Measurements from ENCODE around the gene AHI1.

The AHI1 gene

GRCh38 chr6:135449246-135449645, 48.3 kb downstream of the AHI1 start:
- DNase-seq, result no peak

GRCh38 chr6:135440087-135440792, 57.3 kb downstream of the AHI1 start:
- DNase-seq, result no peak

DNA sequence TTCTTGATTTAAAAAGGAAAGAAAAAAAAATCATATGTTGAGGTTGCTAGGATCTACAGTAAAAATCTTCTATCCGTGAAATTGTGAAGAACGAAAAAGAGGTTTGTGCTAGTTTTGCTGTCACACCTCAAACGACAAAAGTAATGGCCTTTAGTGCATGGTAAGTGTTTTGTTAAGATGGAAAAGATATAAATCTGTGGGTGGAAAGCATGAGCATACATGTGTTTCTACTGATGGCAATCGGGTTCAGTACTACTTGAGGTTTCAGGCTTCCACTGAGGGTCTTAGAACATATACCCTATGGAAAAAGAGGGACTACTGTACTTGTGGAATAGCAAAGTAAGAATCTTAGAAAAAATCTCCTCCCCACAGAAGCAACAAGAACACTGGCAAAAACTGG, 58.0 kb downstream of the AHI1 start:
- DNase-seq, result no peak

GRCh38 chr6:135438907-135439535, 58.5 kb downstream of the AHI1 start:
- no peak for DNase-seq

DNA sequence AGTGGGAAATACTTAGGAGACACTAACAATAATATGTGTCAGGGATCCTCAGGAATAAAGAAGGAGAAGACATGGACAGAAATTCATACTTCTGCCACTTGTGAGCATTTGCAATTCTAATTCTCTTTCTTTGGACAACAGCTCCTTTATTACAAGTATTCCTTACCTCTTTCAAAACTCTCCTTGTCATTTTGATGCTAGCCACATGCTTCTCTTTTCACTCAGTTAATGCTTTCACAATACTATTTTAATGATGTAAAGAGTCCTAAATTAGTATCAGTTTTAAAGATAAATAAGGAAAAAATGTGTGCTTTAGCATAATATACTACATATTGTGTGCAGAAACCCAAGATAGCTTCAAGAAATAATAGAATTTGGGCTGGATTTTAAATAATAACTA, 62.5 kb downstream of the AHI1 start:
- DNase-seq, result no peak

DNA sequence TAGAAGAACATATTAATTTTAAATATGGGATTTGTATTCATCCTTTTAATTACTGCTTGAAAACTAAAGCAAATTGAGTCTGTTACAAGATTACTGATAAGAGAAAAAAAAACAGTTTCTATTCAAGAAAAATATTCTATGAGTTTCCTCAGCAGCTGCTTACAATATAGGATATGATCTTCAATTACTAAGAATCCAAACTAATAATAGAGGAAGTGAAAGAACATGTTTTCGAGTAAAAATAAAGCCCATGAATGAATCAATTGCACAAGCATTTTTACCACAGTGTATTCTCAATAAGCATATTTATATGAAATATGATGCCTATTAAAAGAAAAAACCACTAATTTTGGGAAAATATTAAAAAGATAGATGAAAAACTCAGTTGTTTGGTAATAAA, 63.4 kb downstream of the AHI1 start:
- DNase-seq, result no peak

DNA sequence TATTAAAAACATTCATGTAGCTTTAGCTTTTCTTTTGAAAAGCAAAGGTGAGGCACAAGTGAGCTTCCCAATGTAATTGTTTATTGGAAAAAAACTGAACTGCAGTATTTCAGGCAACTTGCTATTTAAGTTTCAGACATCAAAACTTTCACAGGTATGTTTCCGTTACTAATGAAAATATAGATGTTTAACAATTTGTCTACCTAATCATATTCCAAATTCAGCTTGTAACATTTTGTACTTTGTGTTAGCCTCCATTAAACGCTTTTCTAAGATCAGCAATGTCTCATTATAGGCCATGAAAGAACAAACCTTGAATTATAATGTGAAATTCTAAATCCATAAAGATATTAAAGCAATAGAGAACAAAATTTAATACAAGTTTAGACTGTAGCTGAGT, 69.5 kb downstream of the AHI1 start:
- DNase-seq, result no peak

GRCh38 chr6:135426833-135427232, 70.7 kb downstream of the AHI1 start:
- DNase-seq, result no peak

- no peak for DNase-seq
Observed at GRCh38 chr6:135424385-135424784, 73.2 kb downstream of the AHI1 start.

DNA sequence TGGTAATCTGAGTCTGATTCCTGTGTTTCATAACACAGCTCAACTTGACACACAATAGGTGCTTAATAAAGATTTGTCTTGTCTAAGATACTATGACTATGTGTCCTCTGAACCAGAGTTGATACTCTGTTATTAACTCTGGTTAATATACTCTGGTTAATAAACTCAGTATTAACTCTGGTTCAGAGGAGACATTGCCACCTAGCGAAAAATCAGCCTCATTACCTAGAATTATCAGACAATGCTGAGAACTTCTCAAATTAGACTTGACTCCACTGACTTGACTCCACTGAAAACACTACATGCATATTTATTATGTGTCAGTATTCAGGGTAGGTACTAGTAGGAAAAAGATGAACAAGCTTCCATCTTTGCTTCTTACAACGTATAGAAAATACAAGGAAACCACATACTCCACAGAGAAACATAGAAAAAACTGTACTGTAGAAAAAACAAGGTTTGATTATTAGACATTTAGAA, 73.9 kb downstream of the AHI1 start:
- DNase-seq, result no peak

DNA sequence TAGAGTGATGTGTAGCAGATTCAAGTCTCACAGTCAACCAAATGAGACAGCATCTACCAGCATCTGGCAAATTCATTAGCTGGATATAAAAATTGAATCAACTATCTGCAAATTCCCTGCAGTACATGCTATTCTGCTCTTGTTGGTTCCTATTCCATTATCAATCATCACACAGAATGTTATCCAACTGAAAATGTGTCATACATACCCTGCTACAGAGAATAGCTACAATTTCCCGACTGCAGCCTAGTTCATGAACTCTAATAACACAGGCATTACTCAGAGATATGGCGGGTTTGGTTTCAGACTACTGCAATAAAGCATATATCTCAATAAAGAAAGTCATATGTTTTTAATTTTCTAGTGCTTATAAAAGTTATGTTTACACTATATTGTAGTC, 78.4 kb downstream of the AHI1 start:
- DNase-seq, result no peak

DNA sequence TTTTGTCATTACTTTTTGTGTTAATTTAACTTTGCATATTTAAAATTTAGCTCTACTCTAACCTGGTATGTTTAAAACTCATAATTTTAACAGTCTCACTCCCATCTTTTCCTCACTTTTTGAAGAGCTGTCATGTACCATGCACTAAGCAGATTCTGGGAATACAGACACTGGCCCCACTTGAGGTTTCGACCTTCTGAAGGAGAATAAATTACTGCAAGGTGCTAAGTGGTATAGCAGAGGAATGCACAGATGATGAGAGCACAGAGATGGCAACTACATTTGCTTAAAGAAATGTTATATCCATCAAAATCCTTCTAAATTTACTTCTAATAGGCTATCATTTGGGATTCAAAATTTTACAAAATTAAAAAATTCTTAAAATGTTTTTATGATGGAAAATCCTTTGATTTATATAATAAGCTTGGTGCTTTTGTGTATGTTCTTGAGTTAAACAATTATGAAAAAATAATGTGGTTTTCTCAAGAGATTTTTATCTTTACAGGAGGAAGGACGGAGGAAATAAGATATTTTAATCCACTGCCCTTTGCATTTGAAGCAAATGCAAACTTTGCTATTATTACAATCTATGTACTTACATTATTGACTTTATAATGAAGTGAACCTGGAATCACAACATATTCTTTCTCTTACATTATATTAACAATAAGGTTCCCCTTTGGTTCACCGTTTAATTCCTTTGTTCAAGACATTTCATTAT, 79.3 kb downstream of the AHI1 start:
- DNase-seq, result no peak

GRCh38 chr6:135412761-135413160, 84.8 kb downstream of the AHI1 start:
- DNase-seq, result no peak

GRCh38 chr6:135411849-135412248, 85.7 kb downstream of the AHI1 start:
- no peak for DNase-seq

- no peak for DNase-seq
Observed at GRCh38 chr6:135411339-135411738, 86.2 kb downstream of the AHI1 start.

DNA sequence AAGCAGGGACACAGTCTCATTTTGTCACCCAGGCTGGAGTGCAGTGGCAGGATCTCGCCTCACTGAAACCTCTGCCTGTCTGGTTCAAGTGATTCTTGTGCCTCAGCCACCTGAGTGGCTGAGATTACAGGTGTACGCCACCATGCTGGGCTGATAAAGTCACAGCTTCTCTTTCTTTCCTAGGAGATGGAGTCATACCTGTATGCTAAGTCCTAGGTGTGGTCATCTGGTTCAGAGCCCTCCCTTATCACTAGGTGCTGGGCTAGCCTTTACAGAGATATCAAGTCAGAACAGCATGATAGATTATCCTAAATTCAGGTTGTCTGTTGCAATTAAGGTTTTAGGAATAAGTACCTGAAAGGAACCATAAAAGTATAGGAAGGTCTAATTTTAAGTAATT, 86.7 kb downstream of the AHI1 start:
- DNase-seq, result no peak

DNA sequence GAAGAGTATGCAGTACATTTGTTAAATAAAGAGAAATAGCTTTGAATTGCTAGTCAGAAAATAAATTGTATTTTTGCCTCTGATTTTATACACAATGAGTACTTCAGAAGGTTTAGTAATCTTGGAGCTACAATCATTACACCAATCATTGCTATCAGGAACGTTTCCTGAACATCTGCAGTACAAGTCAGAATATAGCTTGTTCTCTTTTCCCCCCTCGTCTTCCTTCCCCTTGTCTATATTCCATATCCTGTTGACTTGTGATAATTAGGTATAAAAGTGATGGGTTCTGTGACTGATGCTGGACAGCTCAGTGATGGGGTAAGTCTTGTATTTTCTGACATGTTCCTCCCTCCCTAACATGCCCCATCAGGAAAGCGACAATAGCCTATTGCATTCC, 94.0 kb downstream of the AHI1 start:
- no peak for DNase-seq

DNA sequence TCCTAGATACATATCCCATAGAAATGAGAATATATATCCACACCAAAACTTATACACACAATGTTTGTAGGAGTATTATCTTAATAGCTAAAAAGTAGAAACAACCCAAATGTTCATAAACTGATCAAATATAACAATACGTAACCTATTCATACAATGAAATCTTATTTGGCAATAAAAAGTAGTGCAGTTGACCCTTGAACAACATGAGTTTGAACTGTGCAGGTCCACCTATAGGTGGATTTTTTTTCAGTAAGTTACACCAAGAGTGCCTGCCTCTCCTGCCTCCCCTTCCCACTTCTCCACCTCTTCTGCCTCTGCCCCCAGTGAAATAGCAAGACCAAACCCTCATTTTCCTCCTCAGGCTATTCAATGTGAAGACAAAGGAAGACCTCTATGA, 95.2 kb downstream of the AHI1 start:
- DNase-seq, result no peak

GRCh38 chr6:135397172-135397952, 100.2 kb downstream of the AHI1 start:
- DNase-seq, result no peak

GRCh38 chr6:135395136-135395535, 102.4 kb downstream of the AHI1 start:
- DNase-seq, result no peak

GRCh38 chr6:135393289-135393688, 104.3 kb downstream of the AHI1 start:
- no peak for DNase-seq

- no peak for DNase-seq
Observed at GRCh38 chr6:135390458-135390857, 107.1 kb downstream of the AHI1 start.

DNA sequence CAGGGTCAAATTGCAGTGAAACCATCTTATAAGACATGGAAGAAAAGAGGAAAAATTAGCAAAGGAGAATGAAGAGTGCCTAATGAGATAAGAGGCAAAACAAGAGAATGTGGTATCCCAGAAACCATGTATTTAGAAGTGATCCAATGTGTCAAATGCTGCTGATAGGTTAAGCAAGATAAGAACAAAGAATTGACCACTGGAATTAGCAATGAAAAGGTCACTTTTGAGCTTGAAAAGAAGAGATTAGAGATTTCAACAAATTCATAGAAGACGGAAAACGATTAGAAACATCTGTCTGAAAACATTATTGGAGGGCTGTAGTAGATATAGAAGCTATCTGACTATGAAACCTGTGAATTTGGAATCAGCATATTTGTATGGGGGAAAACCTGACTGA, 112.2 kb downstream of the AHI1 start:
- DNase-seq, result no peak
